SH-SY5Y (cell line): Measurements from ENCODE around the gene AK2.
A peak's percentile ranks its signal among the peaks of the same experiment; 100 is the strongest.

ENCODE experiments used
- GATA2 ChIP-seq: IDR thresholded peaks from 2 replicates; pipeline ENCODE4 v1.6.1; 2011; ENCODE audit warnings: mild to moderate bottlenecking, low read depth, low read length
- GATA3 ChIP-seq: IDR thresholded peaks from 2 replicates; pipeline ENCODE4 v1.6.1; 2011; ENCODE audit warnings: low read depth, mild to moderate bottlenecking, low read length, moderate library complexity

AK2 gene

GRCh38 chr1:32997381-32997891 lies 39.2 kb downstream of the AK2 start:
- TF ChIP-seq GATA2 = no peak
- TF ChIP-seq GATA3 = no peak

- TF ChIP-seq GATA3 (no peak), GATA2 (no peak)
Observed at GRCh38 chr1:32992489-32993323, 44.0 kb downstream of the AK2 start.

- TF ChIP-seq GATA3 (no peak), GATA2 (no peak)
Observed at GRCh38 chr1:32991819-32992488, 44.7 kb downstream of the AK2 start.

- TF ChIP-seq GATA2 = no peak
- no peak for TF ChIP-seq GATA3
Observed at GRCh38 chr1:32991386-32991785, 45.3 kb downstream of the AK2 start.

GRCh38 chr1:32990887-32991286 lies 45.8 kb downstream of the AK2 start:
- TF ChIP-seq GATA3 (no peak), GATA2 (no peak)

- no peak for TF ChIP-seq GATA2
- no peak for TF ChIP-seq GATA3
Observed at GRCh38 chr1:32989160-32990050, 47.3 kb downstream of the AK2 start.

- no peak for TF ChIP-seq GATA3
- no peak for TF ChIP-seq GATA2
Observed at GRCh38 chr1:32988665-32989064, 48.0 kb downstream of the AK2 start.

GRCh38 chr1:32985226-32985625 lies 51.5 kb downstream of the AK2 start:
- TF ChIP-seq GATA2 = no peak
- TF ChIP-seq GATA3 = no peak

GRCh38 chr1:32984455-32985171 lies 52.1 kb downstream of the AK2 start:
- peak; percentile 100 for TF ChIP-seq GATA3
- TF ChIP-seq GATA2 = peak; percentile 100

- no peak for TF ChIP-seq GATA2
- TF ChIP-seq GATA3 = no peak
Observed at GRCh38 chr1:32984090-32984454, 52.6 kb downstream of the AK2 start.

GRCh38 chr1:32983020-32983419 lies 53.7 kb downstream of the AK2 start:
- TF ChIP-seq GATA2 = no peak
- no peak for TF ChIP-seq GATA3

- TF ChIP-seq GATA3 = no peak
- TF ChIP-seq GATA2 = no peak
Observed at GRCh38 chr1:32981003-32981901, 55.4 kb downstream of the AK2 start.
